ENCODE measurements around the gene C16orf74. TPM values are rescaled to one million over a fixed set of nuclear protein-coding genes. Genes with fewer than 3 reads are reported as not detected.

The C16orf74 gene
- total and polyA plus RNA-seq, 4 donors = 2.6 to 7.9 (median 3.4) TPM

GRCh38 chr16:85753976-85754375 is 3.1 kb upstream of the C16orf74 start:
- H3K27me3 ChIP-seq (ENCODE audit: control insufficient read depth in 3 of 3, insufficient read depth in 3 of 3, low read length in 2 of 3) = peaks cover 0 to 3% (median 0%) of the 10 kb centered on the region in 3 donors
- WGBS, 2 donors = 73 to 87% methylated on average over 7 of the region's 7 CpGs
- no peak overlapping the region for H3K9ac ChIP-seq (ENCODE audit: insufficient read depth in 1 of 2, low read length in 2 of 2)
- no peaks in the 10 kb centered on the region for H3K9me3 ChIP-seq (ENCODE audit: control insufficient read depth in 4 of 4, insufficient read depth in 3 of 4, low read length in 3 of 4)
- H3K4me3 ChIP-seq = no peak overlapping the region
- TF ChIP-seq, protein P1, sequence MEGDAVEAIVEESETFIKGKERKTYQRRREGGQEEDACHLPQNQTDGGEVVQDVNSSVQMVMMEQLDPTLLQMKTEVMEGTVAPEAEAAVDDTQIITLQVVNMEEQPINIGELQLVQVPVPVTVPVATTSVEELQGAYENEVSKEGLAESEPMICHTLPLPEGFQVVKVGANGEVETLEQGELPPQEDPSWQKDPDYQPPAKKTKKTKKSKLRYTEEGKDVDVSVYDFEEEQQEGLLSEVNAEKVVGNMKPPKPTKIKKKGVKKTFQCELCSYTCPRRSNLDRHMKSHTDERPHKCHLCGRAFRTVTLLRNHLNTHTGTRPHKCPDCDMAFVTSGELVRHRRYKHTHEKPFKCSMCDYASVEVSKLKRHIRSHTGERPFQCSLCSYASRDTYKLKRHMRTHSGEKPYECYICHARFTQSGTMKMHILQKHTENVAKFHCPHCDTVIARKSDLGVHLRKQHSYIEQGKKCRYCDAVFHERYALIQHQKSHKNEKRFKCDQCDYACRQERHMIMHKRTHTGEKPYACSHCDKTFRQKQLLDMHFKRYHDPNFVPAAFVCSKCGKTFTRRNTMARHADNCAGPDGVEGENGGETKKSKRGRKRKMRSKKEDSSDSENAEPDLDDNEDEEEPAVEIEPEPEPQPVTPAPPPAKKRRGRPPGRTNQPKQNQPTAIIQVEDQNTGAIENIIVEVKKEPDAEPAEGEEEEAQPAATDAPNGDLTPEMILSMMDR (IDR thresholded peaks at IDR 0.05; ENCODE audit: control extremely low read depth, extremely low read depth) = no peak
- H3K36me3 ChIP-seq (ENCODE audit: control insufficient read depth in 4 of 4, insufficient read depth in 4 of 4, low read length in 4 of 4) = no peaks in the 10 kb centered on the region
- DNase-seq (peak in 1 of 3 donors; percentile 15), ATAC-seq (ENCODE audit: insufficient read depth, low FRiP score) (no peak)
- no peak overlapping the region for H3K27ac ChIP-seq (ENCODE audit: low read depth in 1 of 2, low read length in 1 of 2)
- H3K4me1 ChIP-seq (ENCODE audit: control insufficient read depth in 5 of 5, insufficient read depth in 5 of 5, low read length in 5 of 5) = peaks cover 0 to 42% (median 14%) of the 10 kb centered on the region in 5 donors

GRCh38 chr16:85753559-85753958 is 2.7 kb upstream of the C16orf74 start:
- Histone ChIP-seq H3K4me1 (ENCODE audit: control insufficient read depth in 5 of 5, insufficient read depth in 5 of 5, low read length in 5 of 5) (peaks cover 0 to 42% (median 14%) of the 10 kb centered on the region in 5 donors), H3K4me3 (no peak overlapping the region), H3K9ac (ENCODE audit: insufficient read depth in 1 of 2, low read length in 2 of 2) (no peak overlapping the region), H3K36me3 (ENCODE audit: control insufficient read depth in 4 of 4, insufficient read depth in 4 of 4, low read length in 4 of 4) (no peaks in the 10 kb centered on the region), H3K9me3 (ENCODE audit: control insufficient read depth in 4 of 4, insufficient read depth in 3 of 4, low read length in 3 of 4) (no peaks in the 10 kb centered on the region), H3K27me3 (ENCODE audit: control insufficient read depth in 3 of 3, insufficient read depth in 3 of 3, low read length in 2 of 3) (peaks cover 0 to 3% (median 0%) of the 10 kb centered on the region in 3 donors), H3K27ac (ENCODE audit: low read depth in 1 of 2, low read length in 1 of 2) (no peak overlapping the region)
- DNase-seq (no peak), ATAC-seq (ENCODE audit: insufficient read depth, low FRiP score) (no peak)
- TF ChIP-seq, protein P1 (IDR thresholded peaks at IDR 0.05; ENCODE audit: control extremely low read depth, extremely low read depth) = no peak
- 57 to 68% methylated on average over 6 of the region's 6 CpGs for WGBS, 2 donors

- ATAC-seq (ENCODE audit: insufficient read depth, low FRiP score) (no peak), DNase-seq (peak; percentile 80 to 82 (median 82))
- H3K27ac ChIP-seq (ENCODE audit: low read depth in 1 of 2, low read length in 1 of 2) = no peak overlapping the region
- WGBS, 2 donors = 67 to 82% methylated on average over 21 of the region's 21 CpGs
- TF ChIP-seq, protein P1 (IDR thresholded peaks at IDR 0.05; ENCODE audit: control extremely low read depth, extremely low read depth) = no peak
- H3K36me3 ChIP-seq (ENCODE audit: control insufficient read depth in 4 of 4, insufficient read depth in 4 of 4, low read length in 4 of 4) = no peaks in the 10 kb centered on the region
- peaks cover 0 to 3% (median 0%) of the 10 kb centered on the region in 3 donors for H3K27me3 ChIP-seq (ENCODE audit: control insufficient read depth in 3 of 3, insufficient read depth in 3 of 3, low read length in 2 of 3)
- H3K9ac ChIP-seq (ENCODE audit: insufficient read depth in 1 of 2, low read length in 2 of 2) = no peak overlapping the region
- H3K4me1 ChIP-seq (ENCODE audit: control insufficient read depth in 5 of 5, insufficient read depth in 5 of 5, low read length in 5 of 5) = peaks cover 0 to 42% (median 14%) of the 10 kb centered on the region in 5 donors
- no peak overlapping the region for H3K4me3 ChIP-seq
- no peaks in the 10 kb centered on the region for H3K9me3 ChIP-seq (ENCODE audit: control insufficient read depth in 4 of 4, insufficient read depth in 3 of 4, low read length in 3 of 4)
Measured at GRCh38 chr16:85752511-85753420, 1.9 kb upstream of the C16orf74 start.

Measured in lung (tissue), 12 donors.